Measurements from ENCODE around the gene CLP1. TPM values are rescaled to one million over a fixed set of nuclear protein-coding genes. Genes with fewer than 3 reads are reported as not detected.
"Not testable (repeated sequence)": the region's sequence is repeated elsewhere in the genome, so short reads cannot be mapped to it uniquely, and the experiment has no call there.

The CLP1 gene
- total RNA-seq, 1 donor from 2014 or later = 13.1 TPM

- no peak overlapping the region for H3K4me3 ChIP-seq (ENCODE audit: low read depth, low read length)
- DNase-seq (ENCODE audit: low read depth) = no peak
- TF ChIP-seq CTCF (conservative IDR thresholded peaks at IDR 0.05; ENCODE audit: low read depth, low read length) = no peak
Measured at GRCh38 chr11:57675176-57675941, 17.8 kb downstream of the CLP1 start.

GRCh38 chr11:57679396-57679795 lies 21.8 kb downstream of the CLP1 start:
- no peak for TF ChIP-seq CTCF (conservative IDR thresholded peaks at IDR 0.05; ENCODE audit: low read depth, low read length)
- H3K4me3 ChIP-seq (ENCODE audit: low read depth, low read length) = no peak overlapping the region
- no peak for DNase-seq (ENCODE audit: low read depth)

GRCh38 chr11:57680552-57680874 lies 23.0 kb downstream of the CLP1 start:
- DNase-seq (ENCODE audit: low read depth) = no peak
- no peak overlapping the region for H3K4me3 ChIP-seq (ENCODE audit: low read depth, low read length)
- no peak for TF ChIP-seq CTCF (conservative IDR thresholded peaks at IDR 0.05; ENCODE audit: low read depth, low read length)

GRCh38 chr11:57681168-57681567 lies 23.6 kb downstream of the CLP1 start:
- no peak overlapping the region for H3K4me3 ChIP-seq (ENCODE audit: low read depth, low read length)
- TF ChIP-seq CTCF (conservative IDR thresholded peaks at IDR 0.05; ENCODE audit: low read depth, low read length) = no peak
- no peak for DNase-seq (ENCODE audit: low read depth)

GRCh38 chr11:57690474-57690873 lies 32.9 kb downstream of the CLP1 start:
- not testable (repeated sequence) for DNase-seq (ENCODE audit: low read depth); H3K4me3 ChIP-seq (ENCODE audit: low read depth, low read length)

GRCh38 chr11:57698843-57699365 lies 41.3 kb downstream of the CLP1 start:
- DNase-seq (ENCODE audit: low read depth) = no peak
- TF ChIP-seq CTCF (conservative IDR thresholded peaks at IDR 0.05; ENCODE audit: low read depth, low read length) = no peak
- no peak overlapping the region for H3K4me3 ChIP-seq (ENCODE audit: low read depth, low read length)

- TF ChIP-seq CTCF (conservative IDR thresholded peaks at IDR 0.05; ENCODE audit: low read depth, low read length) = no peak
- H3K4me3 ChIP-seq (ENCODE audit: low read depth, low read length) = no peak overlapping the region
- no peak for DNase-seq (ENCODE audit: low read depth)
Measured at GRCh38 chr11:57699813-57700212, 42.3 kb downstream of the CLP1 start.

Data from epithelial cell of proximal tubule (primary cell).